KOPT-K1 (cell line): ENCODE data around the gene ABI3BP.
"Not testable (repeated sequence)": the region's sequence is repeated elsewhere in the genome, so short reads cannot be mapped to it uniquely, and the experiment has no call there.

Experiments used
- H3K27ac ChIP-seq: fragments of 200-600 bp; sonication (generic); 2 replicates; pipeline ENCODE4 v1.5.1; 2016; ENCODE audit warnings: antibody characterized with exemption, mild to moderate bottlenecking, low read depth, low read length; ENCODE audit not compliant: poor library complexity, severe bottlenecking
- H3K36me3 ChIP-seq: fragments of 200-600 bp; sonication (generic); 2 replicates; pipeline ENCODE4 v1.5.1; 2017; ENCODE audit warnings: antibody characterized with exemption, mild to moderate bottlenecking, low read length, moderate library complexity; ENCODE audit not compliant: insufficient read depth
- H3K9me3 ChIP-seq: fragments of 200-600 bp; sonication (generic); 2 replicates; pipeline ENCODE4 v1.5.1; 2017; ENCODE audit warnings: antibody characterized with exemption, low read length, mild to moderate bottlenecking; ENCODE audit not compliant: insufficient read depth, poor library complexity, severe bottlenecking

The ABI3BP gene

GRCh38 chr3:100993309-100993708, at the start of gene ABI3BP:
Gene ABI3BP, minus strand, starts transcription at chr3:100993421. Its CDS starts 37 bp downstream, at chr3:100993384.
- Histone ChIP-seq H3K27ac (no peak within 1 kb of the TSS), H3K9me3 (no peaks in the 10 kb centered on the region), H3K36me3 (no peaks in the 10 kb centered on the region)

DNA sequence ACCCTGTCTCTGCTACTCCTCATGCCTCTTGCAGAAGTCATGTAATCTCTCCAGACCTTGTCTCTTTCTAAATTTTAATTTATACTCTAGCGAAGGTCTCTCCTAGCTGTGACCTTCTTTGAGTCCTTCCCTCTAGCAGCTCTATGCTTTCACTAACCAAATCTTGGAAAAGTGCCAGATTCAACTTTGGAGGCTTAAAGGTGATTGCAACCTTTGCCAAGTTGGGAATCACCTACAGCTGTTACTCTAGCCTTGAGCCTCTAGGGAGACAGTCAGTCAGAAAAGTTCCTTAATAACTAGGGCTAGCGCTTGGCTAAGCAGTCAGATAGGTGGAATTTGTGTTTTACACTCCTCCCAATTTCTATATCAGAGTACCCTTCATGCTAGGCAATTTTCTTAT, 46.1 kb upstream of the ABI3BP start:
- no peaks in the 10 kb centered on the region for H3K36me3 ChIP-seq
- no peak overlapping the region for H3K27ac ChIP-seq
- no peaks in the 10 kb centered on the region for H3K9me3 ChIP-seq

DNA sequence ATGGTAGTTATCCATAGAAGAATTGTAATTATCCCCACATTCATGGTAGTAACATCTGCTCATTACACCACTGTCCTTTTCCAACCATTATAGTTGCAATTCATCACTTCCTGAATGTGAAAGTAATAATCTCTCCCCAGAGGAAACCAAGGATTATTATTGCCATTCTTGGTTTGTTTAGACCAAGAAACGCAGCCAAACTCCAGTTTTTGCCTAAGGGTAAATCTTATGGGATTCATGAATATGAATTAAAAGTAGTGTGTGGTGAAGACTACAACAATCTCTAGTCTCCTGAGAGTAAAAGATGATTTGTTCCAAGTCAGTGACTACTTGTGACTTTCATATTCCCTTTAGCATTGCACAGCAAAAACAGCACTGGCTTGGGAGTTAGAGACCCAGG, 45.7 kb upstream of the ABI3BP start:
- no peaks in the 10 kb centered on the region for H3K9me3 ChIP-seq
- no peaks in the 10 kb centered on the region for H3K36me3 ChIP-seq
- no peak overlapping the region for H3K27ac ChIP-seq

DNA sequence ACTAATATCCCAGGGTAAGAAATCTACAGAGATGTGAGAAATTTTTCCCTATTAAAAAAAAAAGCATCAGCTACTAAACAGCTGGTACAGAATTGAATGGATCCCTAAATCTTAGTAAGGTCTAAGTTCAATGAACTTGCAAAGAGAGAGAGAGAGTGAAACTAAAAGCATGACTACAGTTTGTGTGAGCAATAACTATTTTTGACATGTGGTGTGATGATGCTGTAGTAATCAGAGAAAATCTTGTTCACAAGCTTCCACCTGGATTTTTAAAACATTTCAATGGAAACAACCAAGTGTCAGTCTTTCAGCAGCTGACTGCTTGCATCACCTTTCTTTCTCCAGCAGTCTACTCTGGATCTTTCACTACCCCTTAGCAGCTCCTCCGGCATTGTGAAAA, 45.2 kb upstream of the ABI3BP start:
- no peak overlapping the region for H3K27ac ChIP-seq
- H3K36me3 ChIP-seq = no peaks in the 10 kb centered on the region
- H3K9me3 ChIP-seq = no peaks in the 10 kb centered on the region

GRCh38 chr3:101037613-101038012, 44.4 kb upstream of the ABI3BP start:
- Histone ChIP-seq H3K27ac (no peak overlapping the region), H3K36me3 (no peaks in the 10 kb centered on the region), H3K9me3 (no peaks in the 10 kb centered on the region)

DNA sequence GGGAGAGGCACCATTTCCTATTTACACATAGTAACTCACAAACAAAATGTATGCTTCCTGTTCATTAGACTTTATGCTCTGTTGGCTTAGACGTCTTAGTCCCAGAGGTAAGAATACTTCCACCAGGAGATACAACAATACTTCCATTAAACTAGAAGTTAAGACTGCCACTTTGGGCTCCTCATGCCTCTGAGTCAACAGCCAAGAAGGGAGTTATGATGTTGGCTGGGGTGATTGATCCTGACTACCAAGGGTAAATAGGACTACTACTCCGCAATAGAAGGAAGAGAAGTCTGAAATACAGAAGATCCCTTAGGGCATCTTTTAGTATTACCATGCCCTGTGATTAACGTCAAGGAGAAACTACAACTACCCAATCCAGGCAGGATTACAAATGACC, 43.5 kb upstream of the ABI3BP start:
- no peak overlapping the region for H3K27ac ChIP-seq
- no peaks in the 10 kb centered on the region for H3K36me3 ChIP-seq
- H3K9me3 ChIP-seq = no peaks in the 10 kb centered on the region

DNA sequence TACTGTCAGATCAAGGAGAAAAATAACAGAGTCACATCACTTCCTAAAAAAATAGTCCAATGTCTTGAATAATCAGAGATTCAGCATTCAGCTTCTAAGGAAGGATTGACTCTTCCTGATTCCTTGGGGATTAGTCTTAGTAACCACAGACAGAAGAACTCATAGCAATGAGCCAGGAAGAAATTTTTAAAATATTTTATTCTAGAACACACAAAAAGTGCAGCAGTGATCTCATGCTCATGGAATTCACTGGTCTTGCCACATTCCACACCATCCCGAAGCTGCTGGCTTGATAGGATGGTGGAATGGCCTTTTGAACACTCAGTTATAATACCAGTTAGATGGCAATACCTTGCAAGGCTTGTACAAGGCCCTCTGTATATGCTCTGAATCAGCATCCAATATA, 43.0 kb upstream of the ABI3BP start:
- H3K36me3 ChIP-seq = no peaks in the 10 kb centered on the region
- no peaks in the 10 kb centered on the region for H3K9me3 ChIP-seq
- H3K27ac ChIP-seq = no peak overlapping the region

DNA sequence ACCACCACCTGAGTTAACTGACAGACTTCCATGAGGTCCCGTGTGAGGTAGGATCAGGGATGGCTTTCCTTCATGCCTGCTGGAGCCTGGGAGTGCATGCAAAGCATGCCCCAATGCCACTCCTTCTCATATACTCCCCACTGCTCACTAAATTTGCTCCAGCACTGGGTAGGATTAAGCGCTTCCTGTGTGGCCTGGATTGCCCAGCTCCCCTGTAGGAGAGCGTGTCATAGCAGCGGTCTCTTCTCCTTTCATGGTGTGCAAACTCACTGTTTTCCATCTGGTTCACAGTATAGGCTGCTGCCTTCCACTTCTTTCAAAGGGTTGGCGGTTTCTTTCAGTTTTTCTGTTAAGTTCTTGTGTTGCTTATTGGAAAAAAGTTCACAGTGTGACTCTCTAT, 34.1 kb upstream of the ABI3BP start:
- Histone ChIP-seq H3K36me3 (no peaks in the 10 kb centered on the region), H3K9me3 (no peaks in the 10 kb centered on the region), H3K27ac (no peak overlapping the region)

DNA sequence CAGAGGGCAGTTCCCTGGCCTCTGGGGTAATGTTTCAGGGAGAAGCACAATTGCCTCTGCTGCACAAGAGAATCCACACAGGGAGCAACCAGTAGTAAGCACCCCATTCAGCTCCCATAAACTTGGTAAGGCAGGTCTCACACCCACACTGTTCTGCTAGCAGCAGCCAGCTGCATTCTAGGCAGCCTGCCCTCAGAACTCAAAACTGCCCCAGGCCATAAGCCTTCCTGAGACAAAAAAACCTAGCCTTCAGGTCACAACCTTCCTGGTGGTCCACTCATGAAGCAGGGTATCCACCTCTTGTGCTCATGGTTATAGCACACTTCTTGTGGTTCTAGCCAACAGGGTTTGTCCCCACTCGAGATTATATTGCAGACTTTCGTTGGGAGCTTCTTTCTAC, 33.7 kb upstream of the ABI3BP start:
- H3K36me3 ChIP-seq = no peaks in the 10 kb centered on the region
- H3K27ac ChIP-seq = no peak overlapping the region
- H3K9me3 ChIP-seq = no peaks in the 10 kb centered on the region

DNA sequence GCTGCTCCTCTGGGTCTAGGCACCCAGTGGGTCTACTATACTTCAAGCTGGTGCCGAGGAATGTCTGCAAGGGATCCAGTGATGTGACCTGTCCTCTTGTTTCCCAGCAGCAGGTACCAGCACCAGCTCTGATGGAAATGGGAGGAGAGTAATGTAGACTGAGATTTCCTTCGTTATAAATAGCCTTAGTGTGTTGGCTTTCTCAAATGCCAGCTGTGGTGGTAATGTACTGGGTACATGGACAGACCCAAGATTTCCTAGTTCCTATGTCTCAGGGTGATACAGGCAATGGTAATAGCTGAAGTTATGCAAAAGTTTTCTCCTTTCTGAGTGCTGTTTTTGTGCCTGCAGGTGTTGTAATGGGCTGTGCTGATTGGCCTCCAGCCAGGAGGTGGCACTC, 33.0 kb upstream of the ABI3BP start:
- Histone ChIP-seq H3K36me3 (no peaks in the 10 kb centered on the region), H3K27ac (no peak overlapping the region), H3K9me3 (no peaks in the 10 kb centered on the region)

GRCh38 chr3:101020351-101021015, 27.3 kb upstream of the ABI3BP start:
- Histone ChIP-seq H3K9me3 (no peaks in the 10 kb centered on the region), H3K36me3 (no peaks in the 10 kb centered on the region), H3K27ac (no peak overlapping the region)

DNA sequence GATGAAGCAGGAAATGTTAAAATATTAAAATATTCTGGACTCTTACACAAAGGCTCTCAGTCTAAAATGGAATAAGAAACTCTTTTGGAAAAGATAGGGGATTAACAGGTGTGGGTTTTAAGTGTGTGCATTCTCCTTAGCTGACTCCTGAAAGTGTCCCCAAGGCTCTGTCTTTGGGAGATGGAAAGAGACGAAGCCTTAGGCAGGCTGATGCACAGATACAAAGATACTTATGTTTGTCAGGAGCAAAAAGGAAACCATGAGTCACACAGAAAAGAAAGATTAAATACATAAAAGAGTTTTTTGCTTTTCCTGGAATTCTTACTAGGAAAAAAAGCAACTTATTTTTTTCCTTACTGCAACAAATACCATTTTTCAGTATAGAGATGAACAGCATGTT, 23.8 kb upstream of the ABI3BP start:
- no peaks in the 10 kb centered on the region for H3K9me3 ChIP-seq
- H3K27ac ChIP-seq = no peak overlapping the region
- H3K36me3 ChIP-seq = no peaks in the 10 kb centered on the region

- not testable (repeated sequence) for H3K27ac ChIP-seq, H3K36me3 ChIP-seq
- H3K9me3 ChIP-seq = peaks cover 12% of the 10 kb centered on the region
These were observed 19.1 kb upstream of the ABI3BP start for GRCh38 chr3:101012312-101012711.

GRCh38 chr3:101011136-101011535, 17.9 kb upstream of the ABI3BP start:
- H3K27ac ChIP-seq = no peak overlapping the region

GRCh38 chr3:101010296-101010695, 17.1 kb upstream of the ABI3BP start:
- Histone ChIP-seq H3K27ac (no peak overlapping the region), H3K36me3 (no peaks in the 10 kb centered on the region), H3K9me3 (peaks cover 12% of the 10 kb centered on the region)

More at GRCh38 chr3:101011136-101011535, 17.9 kb upstream of the ABI3BP start:
- Histone ChIP-seq H3K9me3 (peaks cover 12% of the 10 kb centered on the region), H3K36me3 (no peaks in the 10 kb centered on the region)

DNA sequence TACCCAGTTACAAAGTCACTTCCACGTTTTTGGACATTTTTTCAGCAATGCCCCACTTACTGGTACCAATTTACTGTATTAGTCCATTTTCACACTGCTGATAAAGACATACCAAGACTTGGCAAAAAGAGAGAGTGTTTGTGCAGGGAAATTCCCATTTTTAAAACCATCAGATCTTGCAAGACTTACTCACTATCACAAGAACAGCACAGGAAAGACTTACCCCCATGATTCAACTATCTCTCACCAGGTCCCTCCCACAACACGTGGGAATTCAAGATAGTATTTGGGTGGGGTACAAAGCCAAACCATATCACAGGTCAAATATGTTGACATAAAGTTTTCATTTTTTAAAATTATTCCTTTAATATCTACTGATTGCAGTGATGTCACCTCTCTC, 16.2 kb upstream of the ABI3BP start:
- Histone ChIP-seq H3K9me3 (peaks cover 12% of the 10 kb centered on the region), H3K27ac (no peak overlapping the region), H3K36me3 (no peaks in the 10 kb centered on the region)
